Neural progenitor cell (in vitro differentiated cells): Measurements from ENCODE around the gene ACYP1.

Experiments
- CTCF ChIP-seq: fragments of 200-600 bp; sonication (generic); IDR thresholded peaks from 2 replicates; pipeline ENCODE4 v1.5.1; 2017; ENCODE audit warnings: antibody characterized with exemption, mild to moderate bottlenecking
- EZH2phosphoT487 ChIP-seq: fragments of 200-600 bp; sonication (generic); IDR thresholded peaks from 2 replicates; pipeline ENCODE4 v1.6.1; 2017; ENCODE audit warnings: antibody characterized with exemption

GRCh38 chr14:75046275-75046674, 17.5 kb downstream of the ACYP1 start:
- TF ChIP-seq EZH2phosphoT487 (no peak), CTCF (no peak)
